Tibial nerve (tissue), 3 donors: ENCODE results near the gene PIP4K2C.

Experiments
- CTCF ChIP-seq, 5 experiments: fragments of 200-600 bp in 3 of 5; fragments of 450-650 bp in 2 of 5; sonication (generic) in 3 of 5; IDR thresholded peaks; one replicate each; pipeline ENCODE4 v1.5.1; 2016 to 2019; ENCODE audit warnings: antibody characterized with exemption in 5 of 5, mild to moderate bottlenecking in 3 of 5, moderate library complexity in 2 of 5
- POLR2A ChIP-seq, 2 donors: fragments of 450-650 bp; IDR thresholded peaks; one replicate each; pipeline ENCODE4 v1.6.1; 2017; ENCODE audit warnings: antibody characterized with exemption in 2 of 2, mild to moderate bottlenecking in 2 of 2, moderate library complexity in 2 of 2

- TF ChIP-seq CTCF (IDR thresholded peaks at IDR 0.05) (no peak), POLR2A (IDR thresholded peaks at IDR 0.05) (no peak)
Measured at GRCh38 chr12:57631566-57632072, 40.6 kb downstream of the PIP4K2C start.
